Effector memory CD8-positive, alpha-beta T cell (primary cell): ENCODE data around the gene HSP90AB1.
A peak's percentile ranks its signal among the peaks of the same experiment; 100 is the strongest.

Experiments used
- ATAC-seq: fragments of 150-1000 bp; cut with Tn5 transposase; replicated peaks from 2 replicates; pipeline ENCODE4 v1.10.0; 2021; ENCODE audit warnings: mild to moderate bottlenecking, moderate library complexity
- DNase-seq, 3 experiments: peaks; one replicate each; pipeline ENCODE4 v3.0.0; 2021
- H3K27ac Mint-ChIP-seq, 2 donors: one replicate each; pipeline ENCODE4 v1.8.0; 2022; ENCODE audit warnings: mild to moderate bottlenecking in 2 of 2, mixed read lengths in 2 of 2, moderate library complexity in 2 of 2
- H3K27me3 Mint-ChIP-seq, 2 donors: one replicate each; pipeline ENCODE4 v1.8.0; 2022; ENCODE audit warnings: mixed read lengths in 2 of 2
- H3K36me3 Mint-ChIP-seq: one replicate; pipeline ENCODE4 v1.8.0; 2022; ENCODE audit warnings: mild to moderate bottlenecking, moderate library complexity, mixed read lengths; ENCODE audit not compliant: insufficient read depth
- H3K4me1 Mint-ChIP-seq, 2 donors: one replicate each; pipeline ENCODE4 v1.8.0; 2022; ENCODE audit warnings: low read depth in 2 of 2, mixed read lengths in 2 of 2
- H3K4me3 Mint-ChIP-seq, 2 donors: one replicate each; pipeline ENCODE4 v1.8.0; 2022; ENCODE audit warnings: mild to moderate bottlenecking in 2 of 2, mixed read lengths in 2 of 2, moderate library complexity in 2 of 2
- H3K9me3 Mint-ChIP-seq, 2 donors: one replicate each; pipeline ENCODE4 v1.8.0; 2022; ENCODE audit warnings: mixed read lengths in 2 of 2

HSP90AB1 gene

GRCh38 chr6:44257753-44258324, 10.9 kb downstream of the HSP90AB1 start:
- H3K9me3 Mint-ChIP-seq, result no peaks in the 10 kb centered on the region
- peak overlapping the region; percentile 83 to 91 for H3K27ac Mint-ChIP-seq
- peaks cover 84% of the 10 kb centered on the region for H3K36me3 Mint-ChIP-seq
- peak; percentile 11 for ATAC-seq
- H3K4me1 Mint-ChIP-seq, result peaks cover 56 to 63% of the 10 kb centered on the region in 2 donors
- no peaks in the 10 kb centered on the region for H3K27me3 Mint-ChIP-seq
- no peak for DNase-seq
- H3K4me3 Mint-ChIP-seq, result peak overlapping the region; percentile 85 to 88

DNA sequence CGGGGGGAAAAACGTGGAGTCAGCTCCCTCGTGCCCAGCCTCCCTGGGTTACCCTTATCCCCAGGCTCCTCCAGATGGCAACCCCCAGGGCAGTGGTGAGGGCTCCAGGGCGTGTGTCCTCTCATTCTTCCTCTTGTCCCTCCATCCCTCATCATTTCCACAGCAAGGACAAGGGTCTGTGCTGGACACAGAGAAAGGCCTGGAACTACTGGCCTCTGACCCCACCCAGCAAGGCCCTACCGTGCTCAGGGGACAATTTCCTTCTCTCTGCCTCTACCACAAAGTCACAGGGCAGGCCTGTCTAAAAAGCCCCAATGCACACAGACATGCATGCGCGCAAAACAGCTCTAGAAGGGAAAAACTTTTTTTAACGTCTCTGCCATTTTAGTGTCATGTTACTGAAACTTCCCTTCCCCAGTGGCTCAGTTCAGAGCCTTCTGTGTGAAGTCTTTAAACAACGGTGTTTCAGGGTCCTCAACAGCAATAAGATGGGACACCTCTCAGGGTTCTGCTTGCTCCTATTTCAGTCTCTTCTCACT, 11.5 kb downstream of the HSP90AB1 start:
- H3K36me3 Mint-ChIP-seq, result peaks cover 84% of the 10 kb centered on the region
- DNase-seq, result no peak
- peaks cover 58 to 63% of the 10 kb centered on the region in 2 donors for H3K4me1 Mint-ChIP-seq
- peak overlapping the region; percentile 85 to 88 for H3K4me3 Mint-ChIP-seq
- H3K27ac Mint-ChIP-seq, result peak overlapping the region; percentile 83 to 91
- no peak for ATAC-seq
- no peaks in the 10 kb centered on the region for H3K9me3 Mint-ChIP-seq
- H3K27me3 Mint-ChIP-seq, result no peaks in the 10 kb centered on the region

GRCh38 chr6:44258921-44259320, 12.0 kb downstream of the HSP90AB1 start:
- Mint-ChIP-seq H3K36me3 (peaks cover 82% of the 10 kb centered on the region), H3K4me1 (peaks cover 61 to 63% of the 10 kb centered on the region in 2 donors), H3K27me3 (no peaks in the 10 kb centered on the region), H3K4me3 (peak overlapping the region; percentile 85 to 88), H3K27ac (peak overlapping the region; percentile 46 to 83), H3K9me3 (no peaks in the 10 kb centered on the region)
- no peak for ATAC-seq
- DNase-seq, result no peak

- DNase-seq, result no peak
- H3K27me3 Mint-ChIP-seq, result no peaks in the 10 kb centered on the region
- H3K9me3 Mint-ChIP-seq, result no peaks in the 10 kb centered on the region
- H3K36me3 Mint-ChIP-seq, result peaks cover 81% of the 10 kb centered on the region
- H3K4me1 Mint-ChIP-seq, result peaks cover 61 to 63% of the 10 kb centered on the region in 2 donors
- H3K27ac Mint-ChIP-seq, result no peak overlapping the region
- H3K4me3 Mint-ChIP-seq, result no peak overlapping the region
- ATAC-seq, result no peak
Measured at GRCh38 chr6:44260011-44260410, 13.1 kb downstream of the HSP90AB1 start.

DNA sequence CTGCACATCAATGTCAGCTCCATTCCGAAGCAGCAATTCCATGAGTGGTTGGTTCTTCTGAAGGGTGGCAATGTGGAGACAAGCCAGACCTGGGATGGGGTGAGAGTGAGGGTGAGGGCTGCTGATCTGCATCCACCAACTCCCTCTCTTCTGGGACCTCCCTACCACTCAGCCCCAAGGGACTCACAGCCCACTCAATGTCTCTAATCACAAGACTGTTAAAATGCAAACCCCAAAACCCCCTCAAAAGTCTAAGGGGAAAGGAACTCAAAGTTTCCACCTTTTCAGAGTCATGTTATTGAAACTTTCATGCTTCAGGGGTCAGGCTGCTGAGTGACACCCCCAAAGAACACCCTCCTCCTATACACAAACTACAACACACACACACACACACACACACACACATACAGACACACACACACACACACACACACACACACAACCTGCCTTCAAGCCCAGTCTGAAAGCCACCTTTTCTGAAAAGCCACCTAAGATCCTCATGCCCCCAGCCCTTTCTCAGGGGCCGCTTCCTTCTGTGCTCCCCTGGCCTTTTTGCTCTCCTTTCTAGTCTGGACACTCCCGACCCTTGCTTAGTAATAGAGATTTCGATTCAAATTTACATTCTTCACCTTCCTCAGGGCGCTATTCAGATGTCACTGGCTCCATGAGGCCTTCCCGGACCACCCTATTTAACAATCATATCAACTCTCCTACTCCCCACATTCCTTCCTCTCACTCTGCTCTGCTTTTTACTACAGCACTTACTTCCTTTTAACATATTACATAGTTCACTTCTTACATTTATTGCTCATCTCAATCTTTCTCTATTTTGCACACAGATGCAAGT, 13.8 kb downstream of the HSP90AB1 start:
- H3K9me3 Mint-ChIP-seq, result no peaks in the 10 kb centered on the region
- ATAC-seq (no peak), DNase-seq (no peak)
- H3K27ac Mint-ChIP-seq, result no peak overlapping the region
- no peaks in the 10 kb centered on the region for H3K27me3 Mint-ChIP-seq
- peaks cover 75% of the 10 kb centered on the region for H3K36me3 Mint-ChIP-seq
- H3K4me1 Mint-ChIP-seq, result peaks cover 54 to 56% of the 10 kb centered on the region in 2 donors
- no peak overlapping the region for H3K4me3 Mint-ChIP-seq

GRCh38 chr6:44261581-44261980, 14.7 kb downstream of the HSP90AB1 start:
- no peak for ATAC-seq
- Mint-ChIP-seq H3K4me3 (peak overlapping the region in 1 of 2 donors; percentile 98), H3K9me3 (no peaks in the 10 kb centered on the region), H3K27ac (peak overlapping the region in 1 of 2 donors; percentile 99), H3K4me1 (peaks cover 46 to 48% of the 10 kb centered on the region in 2 donors), H3K27me3 (no peaks in the 10 kb centered on the region), H3K36me3 (peaks cover 67% of the 10 kb centered on the region)
- DNase-seq, result no peak

- DNase-seq (no peak), ATAC-seq (peak; percentile 1)
- Mint-ChIP-seq H3K4me3 (peak overlapping the region; percentile 98), H3K27me3 (no peaks in the 10 kb centered on the region), H3K9me3 (no peaks in the 10 kb centered on the region), H3K4me1 (peaks cover 45 to 48% of the 10 kb centered on the region in 2 donors), H3K36me3 (peaks cover 60% of the 10 kb centered on the region), H3K27ac (peak overlapping the region; percentile 99)
Measured at GRCh38 chr6:44262467-44263353, 15.8 kb downstream of the HSP90AB1 start.

DNA sequence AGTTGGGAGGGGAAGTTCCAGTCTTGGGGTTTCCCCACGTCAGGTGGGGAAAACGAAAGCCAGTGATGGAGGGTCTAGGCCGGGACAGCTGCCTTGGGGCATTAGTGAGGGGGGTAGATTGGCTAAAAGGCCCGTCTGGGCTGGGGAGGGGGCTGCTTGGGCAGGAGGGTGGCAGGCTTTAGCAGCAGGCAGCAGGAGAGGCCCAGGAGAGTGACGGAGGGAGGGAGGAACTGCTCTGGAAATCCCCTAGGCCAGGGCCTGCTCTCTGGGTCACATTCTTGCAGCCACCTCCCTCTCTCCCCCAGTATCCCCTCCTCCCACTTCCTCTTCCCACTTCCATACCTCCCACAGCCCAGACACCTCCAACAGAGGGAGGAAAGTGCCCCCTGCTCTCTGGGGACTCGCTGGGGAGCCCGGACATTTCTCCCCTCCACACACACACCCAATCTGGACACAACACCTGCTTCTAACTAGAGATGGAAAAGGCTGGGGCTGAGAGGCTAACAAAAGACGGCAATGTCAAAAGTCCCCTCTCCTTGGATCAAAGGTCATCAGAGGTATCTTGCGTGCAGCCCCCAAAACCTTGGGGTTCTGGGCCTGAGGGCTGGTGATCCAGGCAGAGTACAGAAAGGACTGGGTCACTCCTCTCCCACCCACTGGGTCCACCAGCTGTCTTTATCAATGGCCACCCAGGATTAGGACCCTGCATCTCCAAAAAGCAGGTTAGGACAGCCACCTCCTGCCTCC, 16.6 kb downstream of the HSP90AB1 start:
- ATAC-seq, result peak; percentile 42
- DNase-seq, result peak in 1 of 3 experiments; percentile 44
- Mint-ChIP-seq H3K4me1 (peaks cover 39 to 40% of the 10 kb centered on the region in 2 donors), H3K4me3 (peak overlapping the region; percentile 98), H3K9me3 (no peaks in the 10 kb centered on the region), H3K27me3 (peaks cover 0 to 3% of the 10 kb centered on the region in 2 donors), H3K27ac (peak overlapping the region; percentile 99), H3K36me3 (peaks cover 55% of the 10 kb centered on the region)

- DNase-seq (peak in 1 of 3 experiments; percentile 33), ATAC-seq (peak; percentile 25)
- peaks cover 38 to 39% of the 10 kb centered on the region in 2 donors for H3K4me1 Mint-ChIP-seq
- peak overlapping the region; percentile 99 for H3K27ac Mint-ChIP-seq
- H3K27me3 Mint-ChIP-seq, result peaks cover 8 to 11% of the 10 kb centered on the region in 2 donors
- H3K36me3 Mint-ChIP-seq, result peaks cover 51% of the 10 kb centered on the region
- H3K9me3 Mint-ChIP-seq, result no peaks in the 10 kb centered on the region
- H3K4me3 Mint-ChIP-seq, result peak overlapping the region; percentile 98
Measured at GRCh38 chr6:44264154-44265006, 17.5 kb downstream of the HSP90AB1 start.

DNA sequence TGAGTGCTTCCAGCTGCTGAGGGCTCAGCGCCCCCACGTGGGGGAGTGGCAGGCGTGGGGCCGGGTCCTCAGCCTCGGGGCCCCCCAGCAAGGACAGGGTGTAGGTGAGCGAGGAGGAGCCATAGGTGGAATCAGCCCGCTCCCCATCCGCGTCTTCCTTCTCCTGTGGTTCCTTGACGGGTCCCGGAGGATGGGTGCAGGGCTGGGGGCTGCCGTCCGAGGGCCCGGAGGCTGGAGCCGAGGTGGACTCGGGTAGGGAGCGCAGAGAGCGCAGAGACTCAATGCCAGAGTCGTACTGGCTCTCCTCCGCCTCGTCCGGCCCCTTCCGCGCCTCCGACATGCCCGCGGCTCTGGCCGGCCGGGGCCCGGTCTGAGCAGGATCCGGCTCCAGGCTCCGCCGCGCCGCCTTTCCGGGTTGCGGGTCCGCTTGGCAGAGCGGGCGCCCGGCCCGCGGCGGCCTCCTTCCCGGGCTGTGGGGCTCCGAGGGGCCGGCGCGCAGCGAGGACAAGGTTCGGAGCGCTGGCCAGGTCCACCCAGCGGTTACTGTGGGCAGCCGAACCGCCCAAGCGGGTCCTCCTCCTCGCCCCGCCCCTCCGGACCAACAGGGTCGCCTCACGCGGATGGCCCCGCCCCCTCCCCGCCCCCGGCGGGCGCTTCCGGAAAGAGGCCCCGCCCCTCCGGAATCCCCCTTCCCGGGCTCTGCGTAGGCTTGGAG, 18.3 kb downstream of the HSP90AB1 start, which contains the start of gene NFKBIE:
NFKBIE (minus strand) TSS at position 545 of the 715 bp plus-strand sequence; CDS start at position 340, 205 bp downstream.
- Mint-ChIP-seq H3K4me3 (peak within 1 kb of the TSS; percentile 98), H3K4me1 (peaks cover 42 to 43% of the 10 kb centered on the region in 2 donors), H3K36me3 (peaks cover 44% of the 10 kb centered on the region), H3K27me3 (peaks cover 15 to 19% of the 10 kb centered on the region in 2 donors), H3K9me3 (no peaks in the 10 kb centered on the region), H3K27ac (peak within 1 kb of the TSS; percentile 99)
- ATAC-seq, result peak; percentile 75
- DNase-seq, result peak; percentile 93 to 95 (median 93)

GRCh38 chr6:44265722-44266233, 18.9 kb downstream of the HSP90AB1 start:
- Mint-ChIP-seq H3K4me3 (peak overlapping the region; percentile 98), H3K27me3 (peaks cover 15 to 22% of the 10 kb centered on the region in 2 donors), H3K36me3 (peaks cover 41% of the 10 kb centered on the region), H3K4me1 (peaks cover 42 to 43% of the 10 kb centered on the region in 2 donors), H3K9me3 (no peaks in the 10 kb centered on the region), H3K27ac (peak overlapping the region; percentile 99)
- DNase-seq, result no peak
- ATAC-seq, result no peak
